NB4 (cell line): ENCODE data around the gene ANAPC7.

Experiments used
- DNase-seq: peaks from one replicate; pipeline ENCODE4 v3.0.0; 2010; ENCODE audit warnings: low read depth
- H3K4me3 ChIP-seq: one replicate; pipeline ENCODE4 v1.5.1; 2011; ENCODE audit warnings: mild to moderate bottlenecking, low read depth, low read length, moderate library complexity
- CTCF ChIP-seq: IDR thresholded peaks from one replicate; pipeline ENCODE4 v1.5.1; 2012; ENCODE audit warnings: low read depth, low read length
- MAX ChIP-seq: IDR thresholded peaks from 2 replicates; pipeline ENCODE4 v1.6.1; 2011; ENCODE audit warnings: low read depth, low read length
- MYC ChIP-seq: IDR thresholded peaks from 2 replicates; pipeline ENCODE4 v1.6.1; 2011; ENCODE audit warnings: low read depth, low read length
- POLR2A ChIP-seq: IDR thresholded peaks from 2 replicates; pipeline ENCODE4 v1.6.1; 2011; ENCODE audit warnings: mild to moderate bottlenecking; ENCODE audit not compliant: insufficient read length; ENCODE audit errors: extremely low read depth

Gene ANAPC7

GRCh38 chr12:110329710-110330109 lies 73.8 kb downstream of the ANAPC7 start:
- no peak overlapping the region for H3K4me3 ChIP-seq
- TF ChIP-seq CTCF = no peak
- no peak for TF ChIP-seq POLR2A
- no peak for TF ChIP-seq MAX
- TF ChIP-seq MYC = no peak
- DNase-seq = no peak
